Keratinocyte (primary cell): ENCODE results near the gene OR14A2. TPM values are rescaled to one million over a fixed set of nuclear protein-coding genes. Genes with fewer than 3 reads are reported as not detected.

ENCODE experiments used
- DNase-seq: peaks from one replicate; pipeline ENCODE4 v3.0.0-alpha.2; 2011; ENCODE audit warnings: low read depth, missing footprints, low spot score
- FAIRE-seq: peaks from 2 replicates; lab custom pipeline; 2011; peaks lifted over from hg19 to GRCh38; lab: Jason Lieb, UNC
- H2AFZ ChIP-seq: 2 replicates; pipeline ENCODE4 v1.6.0; 2012; ENCODE audit warnings: low read length, control low read depth, inconsistent platforms; ENCODE audit not compliant: control insufficient read depth
- H3K27ac ChIP-seq: 2 replicates; pipeline ENCODE4 v1.5.1; 2011; ENCODE audit warnings: low read length; ENCODE audit not compliant: control insufficient read depth, insufficient read depth
- H3K27me3 ChIP-seq: 3 replicates; pipeline ENCODE4 v1.6.0; 2011; ENCODE audit warnings: low read length; ENCODE audit not compliant: control insufficient read depth, insufficient read depth; ENCODE audit errors: extremely low read depth
- H3K36me3 ChIP-seq, 2 experiments: 2 replicates in 1 of 2; 3 replicates in 1 of 2; pipeline ENCODE4 v1.5.1; 2011; ENCODE audit warnings: low read length in 2 of 2, mild to moderate bottlenecking in 1 of 2; ENCODE audit not compliant: control insufficient read depth in 2 of 2, insufficient read depth in 2 of 2; ENCODE audit errors: extremely low read depth in 1 of 2
- H3K4me1 ChIP-seq: 3 replicates; pipeline ENCODE4 v1.5.1; 2011; ENCODE audit warnings: low read length; ENCODE audit not compliant: control insufficient read depth, insufficient read depth; ENCODE audit errors: extremely low read depth
- H3K4me2 ChIP-seq: 3 replicates; pipeline ENCODE4 v1.6.0; 2011; ENCODE audit warnings: low read depth, low read length; ENCODE audit not compliant: control insufficient read depth, insufficient read depth; ENCODE audit errors: extremely low read depth
- H3K4me3 ChIP-seq, 3 experiments: fragments of 200-600 bp in 1 of 3; sonication (generic) in 1 of 3; 2 replicates in 2 of 3; 3 replicates in 1 of 3; pipeline ENCODE4 v1.5.1; 2011 to 2016; ENCODE audit warnings: low read length in 3 of 3, mild to moderate bottlenecking in 3 of 3, control low read depth in 2 of 3, inconsistent platforms in 1 of 3, low read depth in 1 of 3, mixed read lengths in 1 of 3, mixed run types in 1 of 3, moderate library complexity in 1 of 3; ENCODE audit not compliant: control insufficient read depth in 2 of 3, insufficient read depth in 2 of 3; ENCODE audit errors: extremely low read depth in 1 of 3
- H3K79me2 ChIP-seq: 2 replicates; pipeline ENCODE4 v1.6.0; 2012; ENCODE audit warnings: low read length; ENCODE audit not compliant: control insufficient read depth, insufficient read depth
- H3K9ac ChIP-seq: 3 replicates; pipeline ENCODE4 v1.6.0; 2011; ENCODE audit warnings: low read length; ENCODE audit not compliant: control insufficient read depth, insufficient read depth; ENCODE audit errors: extremely low read depth
- H3K9me1 ChIP-seq: 3 replicates; pipeline ENCODE4 v1.6.0; 2011; ENCODE audit warnings: low read length; ENCODE audit not compliant: control insufficient read depth, insufficient read depth; ENCODE audit errors: extremely low read depth
- H3K9me3 ChIP-seq: 2 replicates; pipeline ENCODE4 v1.5.1; 2012; ENCODE audit warnings: low read depth, low read length; ENCODE audit not compliant: control insufficient read depth
- H4K20me1 ChIP-seq: 3 replicates; pipeline ENCODE4 v1.6.0; 2011; ENCODE audit warnings: low read length; ENCODE audit not compliant: control insufficient read depth, insufficient read depth; ENCODE audit errors: extremely low read depth
- EZH2 ChIP-seq: IDR thresholded peaks from one replicate; pipeline ENCODE4 v1.6.1; 2012; ENCODE audit warnings: inconsistent platforms, mild to moderate bottlenecking, low read length, moderate library complexity
- dilution Hi-C: fragments of 300-500 bp; cut with MboI; formaldehyde crosslinking; loops from one replicate; pipeline ENCODE4 v1.7.0; 2020; ENCODE audit warnings: low sequenced_read_pairs; ENCODE audit not compliant: extremely low pct_ligation_motif_present
- polyA plus RNA-seq, 5 experiments: library from polyadenylated mRNA; depleted of rRNA in 3 of 5; stranded (reverse) in 3 of 5; stranded (forward) in 1 of 5; unstranded in 1 of 5; fragments of >200 nt; gene quantifications; 1 replicate in 1 of 5; 2 replicates in 3 of 5; 3 replicates in 1 of 5; pipeline versions ENCODE4 v1.2.1 to v1.2.3, GENCODE V29; 2011 to 2012; ENCODE audit warnings: missing spikeins in 2 of 5, low read depth in 1 of 5, low replicate concordance in 1 of 5
- TF ChIP-seq, protein P1 (sequence below), 3 experiments: IDR thresholded peaks in 1 of 3; conservative IDR thresholded peaks in 1 of 3; optimal IDR thresholded peaks in 1 of 3; 2 replicates in 2 of 3; 3 replicates in 1 of 3; pipeline versions ENCODE3 to v1.5.1; 2011; ENCODE audit warnings: low read length in 3 of 3, mild to moderate bottlenecking in 3 of 3, moderate library complexity in 2 of 3, control low read depth in 1 of 3, inconsistent platforms in 1 of 3; ENCODE audit not compliant: insufficient read depth in 2 of 3; ENCODE audit errors: extremely low read depth in 1 of 3

Gene OR14A2
- polyA plus RNA-seq, 1 donor (not counting 4 experiments of a cell fraction or from before 2014, with no cell fraction given): not detected

DNA sequence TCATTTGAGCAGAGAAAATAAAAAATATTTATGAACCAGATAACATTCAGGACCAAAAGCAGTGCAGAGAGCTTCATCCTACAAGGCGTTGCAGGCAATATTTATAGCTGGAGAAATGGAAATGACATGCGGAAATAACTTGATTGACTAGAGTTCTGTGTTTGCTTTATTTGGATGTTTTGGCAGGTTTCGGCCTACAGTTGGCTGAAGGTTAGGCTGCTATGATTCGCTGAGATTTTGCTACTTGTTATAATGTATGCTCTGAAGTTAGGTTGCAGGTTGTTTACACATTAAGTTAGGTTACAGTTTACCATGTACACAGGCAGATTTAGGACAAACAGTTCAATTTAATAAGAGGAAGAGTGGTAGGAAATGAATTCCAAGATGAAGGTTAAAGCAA lies 67.8 kb downstream of the OR14A2 start:
- H3K9ac ChIP-seq: no peak overlapping the region
- no peak overlapping the region for H2AFZ ChIP-seq
- H3K9me3 ChIP-seq: no peaks in the 10 kb centered on the region
- FAIRE-seq (no peak), DNase-seq (no peak)
- dilution Hi-C loops: no loop called here
- no peaks in the 10 kb centered on the region for H4K20me1 ChIP-seq
- H3K4me1 ChIP-seq: no peaks in the 10 kb centered on the region
- no peaks in the 10 kb centered on the region for H3K27me3 ChIP-seq
- TF ChIP-seq EZH2: no peak
- TF ChIP-seq, protein P1, sequence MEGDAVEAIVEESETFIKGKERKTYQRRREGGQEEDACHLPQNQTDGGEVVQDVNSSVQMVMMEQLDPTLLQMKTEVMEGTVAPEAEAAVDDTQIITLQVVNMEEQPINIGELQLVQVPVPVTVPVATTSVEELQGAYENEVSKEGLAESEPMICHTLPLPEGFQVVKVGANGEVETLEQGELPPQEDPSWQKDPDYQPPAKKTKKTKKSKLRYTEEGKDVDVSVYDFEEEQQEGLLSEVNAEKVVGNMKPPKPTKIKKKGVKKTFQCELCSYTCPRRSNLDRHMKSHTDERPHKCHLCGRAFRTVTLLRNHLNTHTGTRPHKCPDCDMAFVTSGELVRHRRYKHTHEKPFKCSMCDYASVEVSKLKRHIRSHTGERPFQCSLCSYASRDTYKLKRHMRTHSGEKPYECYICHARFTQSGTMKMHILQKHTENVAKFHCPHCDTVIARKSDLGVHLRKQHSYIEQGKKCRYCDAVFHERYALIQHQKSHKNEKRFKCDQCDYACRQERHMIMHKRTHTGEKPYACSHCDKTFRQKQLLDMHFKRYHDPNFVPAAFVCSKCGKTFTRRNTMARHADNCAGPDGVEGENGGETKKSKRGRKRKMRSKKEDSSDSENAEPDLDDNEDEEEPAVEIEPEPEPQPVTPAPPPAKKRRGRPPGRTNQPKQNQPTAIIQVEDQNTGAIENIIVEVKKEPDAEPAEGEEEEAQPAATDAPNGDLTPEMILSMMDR (optimal IDR thresholded peaks at IDR 0.05 in 1 of 3, IDR thresholded peaks at IDR 0.05 in 1 of 3, conservative IDR thresholded peaks at IDR 0.05 in 1 of 3; ENCODE audit: extremely low read depth in 1 of 3, insufficient read depth in 2 of 3, low read length in 3 of 3): no peak
- no peak overlapping the region for H3K4me3 ChIP-seq
- H3K79me2 ChIP-seq: no peaks in the 10 kb centered on the region
- H3K4me2 ChIP-seq: no peak overlapping the region
- no peaks in the 10 kb centered on the region for H3K9me1 ChIP-seq
- no peak overlapping the region for H3K27ac ChIP-seq
- no peaks in the 10 kb centered on the region for H3K36me3 ChIP-seq

DNA sequence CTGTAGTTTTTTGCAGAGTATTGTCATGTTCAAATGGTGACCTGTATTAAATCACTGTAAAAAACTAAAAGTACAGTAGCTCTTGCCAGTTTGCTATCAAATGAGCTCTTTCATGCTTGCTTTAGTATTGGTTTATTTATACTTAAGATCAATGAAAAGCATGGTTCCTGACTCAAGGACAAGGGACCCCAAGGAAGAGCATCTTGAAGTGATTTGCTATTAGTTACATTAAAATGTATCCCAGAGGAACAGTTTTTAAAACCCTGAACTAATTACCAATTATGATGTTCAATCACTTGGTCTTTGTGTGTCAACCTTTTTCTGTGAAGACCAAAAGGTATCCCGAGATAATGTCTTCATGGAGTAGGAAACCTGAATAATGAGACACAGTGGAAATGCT lies 68.3 kb downstream of the OR14A2 start, which contains the start of gene OR13G1:
Gene OR13G1 (minus strand): TSS at position 101 of the 400 bp plus-strand sequence. CDS start 6,698 bp downstream, outside the sequence.
- Histone ChIP-seq H2AFZ (no peak within 1 kb of the TSS), H3K9me3 (no peaks in the 10 kb centered on the region), H3K4me2 (no peak within 1 kb of the TSS), H3K4me1 (no peaks in the 10 kb centered on the region), H3K36me3 (no peaks in the 10 kb centered on the region), H4K20me1 (no peaks in the 10 kb centered on the region), H3K9ac (no peak within 1 kb of the TSS), H3K79me2 (no peaks in the 10 kb centered on the region), H3K4me3 (no peak within 1 kb of the TSS), H3K9me1 (no peaks in the 10 kb centered on the region), H3K27ac (no peak within 1 kb of the TSS), H3K27me3 (no peaks in the 10 kb centered on the region)
- FAIRE-seq (no peak), DNase-seq (no peak)
- TF ChIP-seq EZH2: no peak
- TF ChIP-seq, protein P1 (optimal IDR thresholded peaks at IDR 0.05 in 1 of 3, IDR thresholded peaks at IDR 0.05 in 1 of 3, conservative IDR thresholded peaks at IDR 0.05 in 1 of 3; ENCODE audit: extremely low read depth in 1 of 3, insufficient read depth in 2 of 3, low read length in 3 of 3): no peak
- dilution Hi-C loops: no loop called here

Other genes with a start within 250 kb of the OR14A2 start
- gene OR2C3, start 211.7 kb downstream of the OR14A2 start, polyA plus RNA-seq: not detected in 3 replicates
- gene GCSAML, start 199.0 kb downstream of the OR14A2 start, polyA plus RNA-seq: not detected in 3 replicates
- not detected in 3 replicates for gene OR2G2, start 159.8 kb downstream of the OR14A2 start, polyA plus RNA-seq
- not detected in 3 replicates for gene OR2G3, start 142.6 kb downstream of the OR14A2 start, polyA plus RNA-seq
- not detected in 3 replicates for gene OR13G1, start 68.4 kb downstream of the OR14A2 start, polyA plus RNA-seq
- not detected in 3 replicates for gene OR6F1, start 31.5 kb downstream of the OR14A2 start, polyA plus RNA-seq
- not detected in 3 replicates for gene OR14K1, start 9.5 kb downstream of the OR14A2 start, polyA plus RNA-seq
- gene OR1C1, start 12.4 kb upstream of the OR14A2 start, polyA plus RNA-seq: not detected in 3 replicates
- gene OR14A16, start 76.0 kb upstream of the OR14A2 start, polyA plus RNA-seq: not detected in 3 replicates
- not detected in 3 replicates for gene OR11L1, start 93.8 kb upstream of the OR14A2 start, polyA plus RNA-seq
- gene TRIM58, start 109.0 kb upstream of the OR14A2 start, polyA plus RNA-seq: 0.09 to 0.29 TPM (median 0.14 TPM) in 3 replicates
- gene OR2W3, start 147.4 kb upstream of the OR14A2 start, polyA plus RNA-seq: 0.08 to 0.21 TPM (median 0.18 TPM) in 3 replicates
- gene OR2T8, start 172.1 kb upstream of the OR14A2 start, polyA plus RNA-seq: not detected in 3 replicates
- gene OR2AJ1, start 176.7 kb upstream of the OR14A2 start, polyA plus RNA-seq: not detected in 3 replicates
- gene OR2L8, start 200.7 kb upstream of the OR14A2 start, polyA plus RNA-seq: not detected in 3 replicates
- gene OR2AK2, start 217.1 kb upstream of the OR14A2 start, polyA plus RNA-seq: not detected in 3 replicates